GM19372 (cell line): Measurements from ENCODE around the gene OGA.

Experiments used
- ATAC-seq: cut with Tn5 transposase; IDR thresholded peaks from one replicate; pipeline ENCODE4 v1.9.1; 2021; ENCODE audit warnings: mild to moderate bottlenecking, low read depth, moderate library complexity; ENCODE audit not compliant: unreplicated experiment

Gene OGA

GRCh38 chr10:101818119-101818871, at the start of gene OGA:
Gene OGA (minus strand): TSS chr10:101818444. CDS start chr10:101818022, 422 bp downstream.
- ATAC-seq = peak; percentile 89

DNA sequence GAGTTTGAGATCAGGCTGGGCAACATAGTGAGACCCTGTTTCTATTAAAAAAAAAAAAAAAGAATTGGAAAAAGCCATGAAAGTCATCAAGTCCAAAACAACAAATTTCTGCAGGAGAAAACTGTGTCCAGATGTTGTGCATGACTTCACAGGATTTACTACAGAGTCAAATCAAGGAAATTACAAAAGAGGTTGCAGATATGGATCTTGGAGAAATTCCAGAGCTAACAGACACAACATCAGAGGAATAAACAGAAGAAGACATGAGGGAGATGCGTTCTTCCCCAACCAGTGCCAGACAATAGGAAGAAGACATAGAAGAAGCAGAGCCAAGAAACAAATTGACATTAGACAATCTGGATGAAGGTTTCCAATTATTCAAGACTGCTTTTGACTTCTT, 49.7 kb upstream of the OGA start:
- no peak for ATAC-seq

- ATAC-seq = no peak
Measured at GRCh38 chr10:101859530-101859929, 41.3 kb upstream of the OGA start.

DNA sequence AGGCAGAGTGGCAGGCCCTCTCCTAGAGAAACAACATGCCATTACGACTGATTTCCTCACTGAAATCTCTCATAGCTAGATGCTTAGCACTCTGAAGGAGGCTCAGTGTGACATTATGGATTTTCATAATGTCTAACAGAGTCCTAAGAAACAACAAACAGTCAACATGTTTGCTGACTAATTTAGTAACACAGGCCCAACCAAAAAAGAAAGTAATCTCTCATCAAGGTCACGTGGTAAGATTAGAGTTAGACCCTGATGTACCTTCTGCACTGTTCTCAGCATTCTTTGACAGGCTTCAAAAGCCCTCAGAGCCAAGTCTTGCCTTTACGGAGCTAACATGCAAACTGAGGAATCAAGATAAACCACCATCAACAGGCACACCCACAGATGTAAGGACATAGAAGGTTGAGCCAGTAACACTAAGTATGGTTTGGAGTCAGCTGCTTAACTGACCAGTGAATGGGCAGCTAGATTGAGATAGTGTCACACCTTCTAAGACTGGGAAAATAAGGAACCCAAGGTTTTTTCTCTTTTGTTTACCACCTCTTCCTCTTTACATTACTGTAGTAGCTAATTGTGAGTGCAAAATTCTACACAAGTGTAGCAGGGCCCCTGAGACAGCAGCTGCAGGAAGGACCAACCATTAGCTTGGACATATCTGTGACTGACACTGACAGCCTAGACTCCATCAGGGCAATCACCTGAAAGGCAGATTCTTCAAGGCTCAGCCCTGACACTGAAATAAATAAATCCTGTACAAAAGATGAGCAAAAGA, 40.7 kb upstream of the OGA start:
- no peak for ATAC-seq

GRCh38 chr10:101857802-101858476, 39.7 kb upstream of the OGA start:
- no peak for ATAC-seq

DNA sequence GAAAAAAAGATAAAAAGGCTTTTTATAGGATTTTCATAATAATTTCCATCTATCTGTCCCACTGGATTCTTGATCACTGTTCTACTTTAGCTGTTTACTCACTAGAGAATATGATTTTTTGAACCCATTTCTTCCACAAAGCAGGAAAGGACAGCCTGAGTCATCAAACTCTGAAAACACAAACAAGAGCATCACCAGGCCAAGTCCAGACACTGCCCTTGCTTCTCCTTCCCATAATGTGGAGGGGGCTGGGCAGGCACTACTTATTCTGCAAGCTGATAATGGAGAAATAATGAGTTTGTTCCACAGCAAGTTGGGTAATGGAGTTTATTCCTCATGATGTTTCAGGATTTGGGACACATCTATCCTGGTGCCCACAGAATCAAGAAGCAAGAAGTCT, 38.4 kb upstream of the OGA start:
- no peak for ATAC-seq

DNA sequence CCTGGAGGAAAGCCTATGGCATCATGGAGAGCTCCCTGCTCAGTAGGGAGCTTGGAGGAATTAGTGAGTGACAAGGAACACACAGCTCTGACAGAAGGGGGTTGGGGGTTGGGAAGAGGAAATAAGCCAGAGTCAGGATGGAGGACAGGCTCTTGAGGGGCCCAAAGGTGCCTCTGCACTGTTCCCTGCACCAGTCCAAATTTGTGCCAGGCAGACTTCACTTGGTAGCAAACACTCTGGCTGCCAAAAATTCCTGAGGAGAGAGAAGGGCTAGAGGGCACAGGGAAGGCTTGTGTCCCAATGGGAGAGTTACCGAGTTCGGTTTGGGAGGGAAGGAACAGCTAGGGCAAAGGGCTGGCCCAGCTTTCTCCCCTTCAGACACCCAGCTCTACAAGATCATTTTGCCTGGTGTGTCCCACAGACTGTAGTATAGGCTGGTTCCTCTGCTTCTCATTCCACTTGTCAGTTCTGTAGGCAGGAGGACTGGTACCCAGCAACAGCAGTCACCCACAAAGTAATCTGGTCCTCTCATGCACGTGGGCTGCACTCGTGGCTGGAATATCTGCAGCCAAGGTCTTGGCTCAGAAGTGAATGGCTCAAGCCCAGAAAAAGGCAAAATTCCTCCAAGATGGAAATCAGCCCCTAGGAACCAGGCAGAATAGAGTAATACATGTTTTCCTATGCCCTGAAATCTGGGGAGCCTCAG, 33.3 kb upstream of the OGA start:
- ATAC-seq = no peak

DNA sequence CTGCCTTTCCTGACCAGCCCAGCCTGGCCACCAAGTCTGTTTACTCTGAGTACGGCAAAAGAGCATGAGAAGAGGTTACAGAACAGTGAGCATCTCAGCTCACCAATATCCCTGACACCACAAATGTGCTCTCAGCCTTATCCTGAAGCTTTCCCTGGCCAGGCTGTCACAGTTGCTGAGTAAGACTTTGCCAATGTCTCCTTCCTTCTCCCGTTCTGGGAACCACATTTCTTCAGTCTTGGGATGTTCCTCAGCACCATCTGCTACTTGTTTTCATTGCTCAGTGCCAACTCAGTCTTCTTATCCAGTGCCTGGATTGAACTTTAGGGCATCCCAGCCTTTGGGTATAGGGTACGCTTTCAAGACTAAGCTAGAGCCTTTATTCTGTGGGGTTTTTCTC, 32.5 kb upstream of the OGA start:
- no peak for ATAC-seq

DNA sequence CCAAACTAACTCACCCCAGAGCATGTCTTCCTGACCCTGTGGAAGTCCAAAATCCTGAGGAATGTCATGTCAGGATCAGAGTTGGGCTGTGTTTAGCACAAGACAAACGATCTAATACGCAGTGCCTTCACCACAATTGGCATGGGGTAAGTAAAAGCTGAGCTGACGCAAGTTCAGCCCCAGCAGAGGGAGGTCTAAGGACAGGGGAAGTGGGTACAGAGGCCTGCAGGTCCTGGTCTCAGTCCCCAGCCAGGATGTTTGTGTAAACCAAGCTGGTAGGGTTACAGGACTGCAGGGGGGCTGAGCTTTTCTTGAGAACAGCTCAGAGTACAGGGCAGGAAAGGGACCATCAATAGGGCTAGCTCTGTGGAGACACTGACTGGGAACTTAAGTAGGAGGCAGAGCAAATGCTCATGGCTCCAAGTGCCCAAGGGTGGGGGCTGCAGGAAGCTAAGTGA, 30.7 kb upstream of the OGA start:
- ATAC-seq = no peak

DNA sequence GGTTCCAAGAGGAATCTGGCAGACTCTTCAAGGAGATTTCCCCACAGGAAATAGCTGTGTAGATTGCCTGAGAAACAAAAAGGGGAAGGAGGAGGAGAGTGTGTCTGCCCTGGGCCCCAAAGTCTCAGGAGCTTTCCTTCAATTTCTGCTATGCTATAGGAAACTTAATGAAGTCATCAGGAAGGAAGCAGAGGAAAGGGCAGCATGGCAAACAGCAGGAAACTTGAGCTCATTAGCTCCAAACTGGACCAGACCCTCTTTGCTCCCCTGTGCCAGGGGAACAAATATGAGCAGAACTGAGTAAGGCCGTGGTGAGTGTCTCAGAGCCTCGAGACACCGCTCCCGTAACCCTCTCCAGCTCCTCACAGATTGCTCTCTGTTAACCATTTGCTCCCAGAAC, 30.2 kb upstream of the OGA start:
- ATAC-seq = no peak

DNA sequence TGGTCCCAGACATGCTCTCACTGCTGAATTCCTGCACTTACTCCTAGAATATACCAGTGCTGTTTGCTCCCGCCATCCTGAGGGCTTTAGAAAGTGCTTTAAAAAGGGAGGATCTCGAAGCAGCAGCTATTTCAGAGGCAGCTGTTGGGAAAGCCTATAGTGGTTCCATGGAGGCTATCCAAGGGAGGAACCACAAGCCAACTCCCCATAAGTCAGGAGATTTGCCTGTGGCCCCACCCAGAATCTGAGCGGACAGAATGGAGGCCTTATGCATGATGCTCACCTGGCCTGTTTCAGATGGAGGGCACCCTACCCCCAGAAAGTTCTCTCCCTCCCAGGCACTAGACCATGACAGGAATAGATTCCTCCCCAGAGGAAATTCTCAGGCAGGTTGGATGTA, 27.6 kb upstream of the OGA start:
- no peak for ATAC-seq

- no peak for ATAC-seq
Measured at GRCh38 chr10:101843032-101844021, 25.1 kb upstream of the OGA start, which contains the start of gene KCNIP2. Gene KCNIP2 (minus strand): TSS chr10:101843800. CDS start chr10:101843568, 232 bp downstream.

GRCh38 chr10:101841826-101842225, 23.6 kb upstream of the OGA start:
- ATAC-seq = no peak

DNA sequence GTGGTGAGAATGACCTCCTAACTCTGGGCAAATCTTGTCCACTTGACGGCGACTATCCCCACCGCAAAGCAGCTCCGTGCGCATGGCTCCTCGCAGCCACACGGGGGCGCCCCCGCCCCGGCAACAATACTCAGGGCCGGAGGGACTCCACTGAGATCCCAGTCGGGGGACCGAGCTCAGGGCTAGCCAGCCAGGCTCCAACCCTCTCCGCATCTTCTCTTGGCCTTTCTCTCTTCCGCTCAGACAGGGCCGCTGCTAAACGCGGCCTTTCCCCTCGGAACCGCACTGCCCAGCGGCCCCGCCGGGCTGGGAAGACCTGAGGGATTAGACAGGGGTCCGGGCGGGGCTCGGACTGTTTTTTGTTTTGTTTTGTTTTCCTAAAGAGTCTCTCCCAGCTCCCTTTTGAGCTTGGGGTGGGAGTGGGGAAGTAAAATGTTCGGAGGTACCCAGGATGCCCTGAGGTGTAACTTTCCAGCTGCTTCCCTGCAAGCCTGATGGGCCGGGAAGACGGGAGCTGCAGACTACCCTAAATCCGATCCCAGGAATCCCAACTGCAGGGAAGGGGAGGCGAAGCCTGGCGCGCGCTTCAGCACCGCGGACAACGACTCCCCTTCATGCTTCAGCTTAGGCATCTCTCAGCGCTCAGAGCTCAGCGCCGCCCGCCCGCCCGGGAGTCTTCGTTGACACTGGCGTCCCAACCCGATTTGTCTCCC, 22.7 kb upstream of the OGA start:
- peak; percentile 61 for ATAC-seq

GRCh38 chr10:101840102-101840684, 21.9 kb upstream of the OGA start:
- ATAC-seq = no peak

- ATAC-seq = no peak
Measured at GRCh38 chr10:101839416-101840063, 21.3 kb upstream of the OGA start.

DNA sequence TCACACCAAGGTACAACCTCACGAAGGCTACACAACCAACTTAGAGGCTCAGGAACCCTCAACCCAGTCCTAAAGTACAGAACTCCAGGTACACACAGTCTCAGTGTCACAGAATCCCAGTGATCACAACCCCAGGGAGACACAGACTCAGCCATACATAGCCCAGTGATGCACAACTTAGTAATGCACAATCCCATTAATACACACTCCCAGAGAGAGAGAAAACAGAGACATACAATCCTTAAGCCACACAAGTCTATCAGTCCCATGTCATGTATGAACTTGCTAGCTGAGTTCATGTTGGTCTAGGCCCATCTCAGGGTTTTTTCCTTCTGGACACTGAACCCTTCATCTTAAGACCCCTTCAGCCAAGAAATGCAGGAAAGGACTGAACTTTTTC, 20.8 kb upstream of the OGA start:
- ATAC-seq = no peak

- ATAC-seq = no peak
Measured at GRCh38 chr10:101838416-101838970, 20.2 kb upstream of the OGA start.
